Middle frontal gyrus (tissue), 1 donor: ENCODE results near the gene HMGB2.

Source experiments
- DNase-seq: peaks from one replicate; pipeline ENCODE4 v3.0.0-alpha.2; 2015; ENCODE audit warnings: low spot score; ENCODE audit errors: extremely low spot score

The HMGB2 gene

GRCh38 chr4:173334085-173334890 is at the start of gene HMGB2:
Gene HMGB2 (minus strand): TSS chr4:173334358. CDS start chr4:173333649, 709 bp downstream.
- DNase-seq: peak; percentile 99

- DNase-seq: no peak
Observed at GRCh38 chr4:173382349-173382748, 48.2 kb upstream of the HMGB2 start.

- DNase-seq: no peak
Observed at GRCh38 chr4:173381610-173382009, 47.5 kb upstream of the HMGB2 start.

GRCh38 chr4:173380987-173381386 is 46.8 kb upstream of the HMGB2 start:
- DNase-seq: no peak

- DNase-seq: no peak
Observed at GRCh38 chr4:173379929-173380328, 45.8 kb upstream of the HMGB2 start.

- DNase-seq: no peak
Observed at GRCh38 chr4:173374588-173374987, 40.4 kb upstream of the HMGB2 start.

- peak; percentile 62 for DNase-seq
Observed at GRCh38 chr4:173371292-173372192, 37.4 kb upstream of the HMGB2 start.

GRCh38 chr4:173370477-173371291 is 36.5 kb upstream of the HMGB2 start, which contains the start of gene SAP30:
Gene SAP30 (plus strand): TSS chr4:173370954. CDS start chr4:173371183, 229 bp downstream.
- peak; percentile 96 for DNase-seq

GRCh38 chr4:173370130-173370476 is 35.9 kb upstream of the HMGB2 start:
- no peak for DNase-seq

GRCh38 chr4:173367946-173368345 is 33.8 kb upstream of the HMGB2 start:
- DNase-seq: no peak

GRCh38 chr4:173367285-173367684 is 33.1 kb upstream of the HMGB2 start:
- DNase-seq: no peak

GRCh38 chr4:173365359-173365996 is 31.3 kb upstream of the HMGB2 start:
- DNase-seq: no peak

- no peak for DNase-seq
Observed at GRCh38 chr4:173362666-173363065, 28.5 kb upstream of the HMGB2 start.

GRCh38 chr4:173360587-173361221 is 26.5 kb upstream of the HMGB2 start:
- DNase-seq: no peak

- no peak for DNase-seq
Observed at GRCh38 chr4:173357939-173358338, 23.8 kb upstream of the HMGB2 start.

- no peak for DNase-seq
Observed at GRCh38 chr4:173347467-173347866, 13.3 kb upstream of the HMGB2 start.

- no peak for DNase-seq
Observed at GRCh38 chr4:173346074-173346473, 11.9 kb upstream of the HMGB2 start.

GRCh38 chr4:173345648-173346047 is 11.5 kb upstream of the HMGB2 start:
- DNase-seq: no peak

- no peak for DNase-seq
Observed at GRCh38 chr4:173343832-173344397, 9.8 kb upstream of the HMGB2 start.

- DNase-seq: no peak
Observed at GRCh38 chr4:173337463-173337862, 3.3 kb upstream of the HMGB2 start.
